ENCODE results near the gene ZMYM4.

GRCh38 chr1:35334485-35334884 is 66.0 kb downstream of the ZMYM4 start:
- TF ChIP-seq CTCF (IDR thresholded peaks at IDR 0.05), result no peak
- no peak for TF ChIP-seq EP300 (IDR thresholded peaks at IDR 0.05)
- TF ChIP-seq POLR2AphosphoS5 (IDR thresholded peaks at IDR 0.05), result no peak
- TF ChIP-seq POLR2A (IDR thresholded peaks at IDR 0.05), result no peak

Measured in upper lobe of left lung (tissue), 4 donors.